CD14-positive monocyte (primary cell): ENCODE measurements around the gene PCDHB16. TPM values are rescaled to one million over a fixed set of nuclear protein-coding genes. Genes with fewer than 3 reads are reported as not detected.
A peak's percentile ranks its signal among the peaks of the same experiment; 100 is the strongest.

Experiments
- DNase-seq, 3 donors: peaks; one replicate each; pipeline ENCODE4 v3.0.0-alpha.2; 2011 to 2022
- H2AFZ ChIP-seq: 2 replicates; pipeline ENCODE4 v1.6.0; 2012; ENCODE audit warnings: mild to moderate bottlenecking, low read depth, low read length, inconsistent platforms; ENCODE audit not compliant: insufficient read depth, poor library complexity, severe bottlenecking
- H3K27ac ChIP-seq, 2 donors: 1 replicate in 1 of 2; 2 replicates in 1 of 2; pipeline ENCODE4 v1.5.1; 2012 to 2013; ENCODE audit warnings: low read length in 2 of 2, control low read depth in 1 of 2, inconsistent platforms in 1 of 2, low read depth in 1 of 2, mild to moderate bottlenecking in 1 of 2
- H3K27me3 ChIP-seq, 2 donors: one replicate each; pipeline versions ENCODE4 v1.6.0 to v1.6.1; 2011 to 2013; ENCODE audit warnings: low read length in 2 of 2; ENCODE audit not compliant: control insufficient read depth in 2 of 2, insufficient read depth in 2 of 2
- H3K36me3 ChIP-seq, 2 donors: replicated peaks in 1 of 2; 1 replicate in 1 of 2; 2 replicates in 1 of 2; pipeline versions ENCODE4 v1.5.1 to v1.6.1; 2012 to 2013; ENCODE audit warnings: low read length in 2 of 2, control low read depth in 1 of 2, inconsistent platforms in 1 of 2, mild to moderate bottlenecking in 1 of 2; ENCODE audit not compliant: insufficient read depth in 2 of 2, control insufficient read depth in 1 of 2
- H3K4me1 ChIP-seq, 2 donors: 1 replicate in 1 of 2; 2 replicates in 1 of 2; pipeline versions ENCODE4 v1.5.1 to v1.6.1; 2012 to 2013; ENCODE audit warnings: low read length in 2 of 2, control low read depth in 1 of 2, inconsistent platforms in 1 of 2, mild to moderate bottlenecking in 1 of 2, moderate library complexity in 1 of 2; ENCODE audit not compliant: insufficient read depth in 2 of 2, control insufficient read depth in 1 of 2
- H3K4me2 ChIP-seq: replicated peaks from 2 replicates; pipeline ENCODE3; 2012; ENCODE audit warnings: low read length, moderate library complexity, mild to moderate bottlenecking; ENCODE audit not compliant: poor library complexity, severe bottlenecking; ENCODE audit errors: extremely low read depth
- H3K4me3 ChIP-seq, 3 experiments: fragments of 200-600 bp in 1 of 3; sonication (generic) in 1 of 3; replicated peaks in 1 of 3; 1 replicate in 2 of 3; 2 replicates in 1 of 3; pipeline ENCODE4 v1.5.1; 2011 to 2013; ENCODE audit warnings: low read length in 3 of 3, mild to moderate bottlenecking in 3 of 3, control low read depth in 2 of 3, low read depth in 2 of 3, inconsistent platforms in 1 of 3, moderate library complexity in 1 of 3
- H3K79me2 ChIP-seq: 2 replicates; pipeline ENCODE4 v1.6.0; 2012; ENCODE audit warnings: mild to moderate bottlenecking, control low read depth, inconsistent platforms, low read length, moderate library complexity; ENCODE audit not compliant: insufficient read depth
- H3K9ac ChIP-seq: 2 replicates; pipeline ENCODE4 v1.6.0; 2017; ENCODE audit warnings: low read length, mild to moderate bottlenecking; ENCODE audit not compliant: insufficient read depth, poor library complexity, severe bottlenecking
- H3K9me3 ChIP-seq, 2 donors: replicated peaks in 1 of 2; 1 replicate in 1 of 2; 2 replicates in 1 of 2; pipeline versions ENCODE4 v1.5.1 to v1.6.1; 2012 to 2013; ENCODE audit warnings: low read length in 2 of 2, control low read depth in 1 of 2; ENCODE audit not compliant: control insufficient read depth in 1 of 2, insufficient read depth in 1 of 2
- H4K20me1 ChIP-seq: 2 replicates; pipeline ENCODE4 v1.6.0; 2012; ENCODE audit warnings: mild to moderate bottlenecking, low read length, control low read depth, moderate library complexity; ENCODE audit not compliant: insufficient read depth
- H3K27ac Mint-ChIP-seq, 7 donors: one replicate each; pipeline ENCODE4 v1.8.0; 2020; ENCODE audit warnings: mild to moderate bottlenecking in 7 of 7, mixed read lengths in 7 of 7, moderate library complexity in 6 of 7, inconsistent platforms in 2 of 7
- H3K27me3 Mint-ChIP-seq, 3 donors: one replicate each; pipeline ENCODE4 v1.8.0; 2021 to 2022; ENCODE audit warnings: low read depth in 3 of 3, mild to moderate bottlenecking in 3 of 3, mixed read lengths in 3 of 3, moderate library complexity in 3 of 3, inconsistent platforms in 1 of 3
- H3K36me3 Mint-ChIP-seq, 2 donors: one replicate each; pipeline ENCODE4 v1.8.0; 2020; ENCODE audit warnings: mixed read lengths in 2 of 2, inconsistent platforms in 1 of 2, mild to moderate bottlenecking in 1 of 2
- H3K4me1 Mint-ChIP-seq: one replicate; pipeline ENCODE4 v1.8.0; 2020; ENCODE audit warnings: mild to moderate bottlenecking, mixed read lengths
- H3K4me3 Mint-ChIP-seq, 2 donors: one replicate each; pipeline ENCODE4 v1.8.0; 2020; ENCODE audit warnings: mild to moderate bottlenecking in 2 of 2, mixed read lengths in 2 of 2, moderate library complexity in 1 of 2
- H3K9me3 Mint-ChIP-seq, 7 donors: one replicate each; pipeline ENCODE4 v1.8.0; 2020 to 2022; ENCODE audit warnings: mixed read lengths in 7 of 7, mild to moderate bottlenecking in 6 of 7, moderate library complexity in 6 of 7, inconsistent platforms in 2 of 7
- WGBS: methylation state at CpG from one replicate; pipeline ENCODE4 v1.1.5; 2013; ENCODE audit warnings: missing lambda C conversion rate; ENCODE audit not compliant: insufficient coverage; 5-methylcytosine and 5-hydroxymethylcytosine counted together
- intact Hi-C, 2 donors: fragments of 100-400 bp; cut with micrococcal nuclease; formaldehyde crosslinking; loops; one replicate each; pipeline versions ENCODE4 v1.15.0 to v1.15.1; 2023
- polyA minus RNA-seq: library from RNA; depleted of rRNA, polyadenylated mRNA; stranded (reverse); fragments of >200 nt; gene quantifications from 2 replicates; pipeline ENCODE4 v1.2.3, GENCODE V29; 2012
- polyA plus RNA-seq, 3 donors: library from polyadenylated mRNA; depleted of rRNA in 1 of 3; unstranded in 2 of 3; stranded (reverse) in 1 of 3; fragments of 300-500 nt in 2 of 3; fragments of >200 nt in 1 of 3; fragmentation: Illumina TruSeq in 2 of 3; gene quantifications; 1 replicate in 2 of 3; 2 replicates in 1 of 3; pipeline ENCODE4 v1.2.3, GENCODE V29; 2012 to 2021
- total RNA-seq, 12 experiments: library from RNA in 1 of 12; stranded (reverse) in 1 of 12; fragments of 120-200 nt in 1 of 12; gene quantifications; one replicate each; pipeline ENCODE4 v1.2.4 and lab custom pipeline; 2013 to 2026; ENCODE audit warnings: mixed read lengths in 6 of 12, inconsistent platforms in 1 of 12
- TF ChIP-seq, protein P1 (sequence below): fragments of 200-600 bp; IDR thresholded peaks from one replicate; pipeline ENCODE4 v1.8.0; 2022; ENCODE audit warnings: antibody characterized with exemption, mild to moderate bottlenecking

PCDHB16 gene
- not detected for total RNA-seq (2013)
- polyA plus RNA-seq: not detected
- not detected in 2 replicates for polyA minus RNA-seq
- 0 to 0.60 (median 0) reads per million in 11 experiments for total RNA-seq (lab: John Stamatoyannopoulos, UW)

DNA sequence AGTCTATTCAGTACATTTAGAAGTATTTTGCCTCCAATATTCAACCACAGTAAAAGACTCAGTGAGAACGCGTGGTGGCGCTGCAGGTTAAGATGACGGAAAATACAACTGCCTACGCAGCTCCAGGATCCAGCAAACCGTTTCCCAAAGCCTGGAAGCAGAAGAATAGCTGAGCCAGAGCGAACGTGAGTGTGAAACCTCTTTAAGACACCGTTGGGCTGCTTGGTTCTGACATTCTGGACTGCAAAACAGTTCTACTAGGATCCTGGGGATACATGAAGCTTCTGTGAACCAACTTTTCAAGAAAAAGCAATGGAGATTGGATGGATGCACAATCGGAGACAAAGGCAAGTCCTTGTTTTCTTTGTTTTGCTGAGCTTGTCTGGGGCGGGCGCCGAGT, at the start of gene PCDHB16:
Gene PCDHB16 (plus strand): TSS at position 140 of the 400 bp plus-strand sequence. CDS start 173 bp downstream, at position 313.
- Mint-ChIP-seq H3K4me3 (no peak within 1 kb of the TSS), H3K9me3 (peaks cover 12 to 45% (median 37%) of the 10 kb centered on the region in 7 donors), H3K4me1 (no peaks in the 10 kb centered on the region), H3K27me3 (peaks cover 4 to 30% (median 14%) of the 10 kb centered on the region in 3 donors), H3K27ac (no peak within 1 kb of the TSS), H3K36me3 (no peaks in the 10 kb centered on the region)
- no peak within 1 kb of the TSS for H3K4me2 ChIP-seq
- intact Hi-C loops: no loop called here
- peaks cover 6 to 22% of the 10 kb centered on the region in 2 donors for H3K27me3 ChIP-seq
- no peaks in the 10 kb centered on the region for H3K4me1 ChIP-seq
- peaks cover 46 to 53% of the 10 kb centered on the region in 2 donors for H3K9me3 ChIP-seq
- H3K9ac ChIP-seq: no peak within 1 kb of the TSS
- no peaks in the 10 kb centered on the region for H3K36me3 ChIP-seq
- H3K27ac ChIP-seq: no peak within 1 kb of the TSS
- no peak within 1 kb of the TSS for H3K4me3 ChIP-seq
- H3K79me2 ChIP-seq: no peaks in the 10 kb centered on the region
- 17% methylated on average over 13 of the region's 13 CpGs for whole genome bisulfite sequencing
- TF ChIP-seq, protein P1, sequence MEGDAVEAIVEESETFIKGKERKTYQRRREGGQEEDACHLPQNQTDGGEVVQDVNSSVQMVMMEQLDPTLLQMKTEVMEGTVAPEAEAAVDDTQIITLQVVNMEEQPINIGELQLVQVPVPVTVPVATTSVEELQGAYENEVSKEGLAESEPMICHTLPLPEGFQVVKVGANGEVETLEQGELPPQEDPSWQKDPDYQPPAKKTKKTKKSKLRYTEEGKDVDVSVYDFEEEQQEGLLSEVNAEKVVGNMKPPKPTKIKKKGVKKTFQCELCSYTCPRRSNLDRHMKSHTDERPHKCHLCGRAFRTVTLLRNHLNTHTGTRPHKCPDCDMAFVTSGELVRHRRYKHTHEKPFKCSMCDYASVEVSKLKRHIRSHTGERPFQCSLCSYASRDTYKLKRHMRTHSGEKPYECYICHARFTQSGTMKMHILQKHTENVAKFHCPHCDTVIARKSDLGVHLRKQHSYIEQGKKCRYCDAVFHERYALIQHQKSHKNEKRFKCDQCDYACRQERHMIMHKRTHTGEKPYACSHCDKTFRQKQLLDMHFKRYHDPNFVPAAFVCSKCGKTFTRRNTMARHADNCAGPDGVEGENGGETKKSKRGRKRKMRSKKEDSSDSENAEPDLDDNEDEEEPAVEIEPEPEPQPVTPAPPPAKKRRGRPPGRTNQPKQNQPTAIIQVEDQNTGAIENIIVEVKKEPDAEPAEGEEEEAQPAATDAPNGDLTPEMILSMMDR: no peak
- no peak within 1 kb of the TSS for H2AFZ ChIP-seq
- H4K20me1 ChIP-seq: no peaks in the 10 kb centered on the region
- no peak for DNase-seq

DNA sequence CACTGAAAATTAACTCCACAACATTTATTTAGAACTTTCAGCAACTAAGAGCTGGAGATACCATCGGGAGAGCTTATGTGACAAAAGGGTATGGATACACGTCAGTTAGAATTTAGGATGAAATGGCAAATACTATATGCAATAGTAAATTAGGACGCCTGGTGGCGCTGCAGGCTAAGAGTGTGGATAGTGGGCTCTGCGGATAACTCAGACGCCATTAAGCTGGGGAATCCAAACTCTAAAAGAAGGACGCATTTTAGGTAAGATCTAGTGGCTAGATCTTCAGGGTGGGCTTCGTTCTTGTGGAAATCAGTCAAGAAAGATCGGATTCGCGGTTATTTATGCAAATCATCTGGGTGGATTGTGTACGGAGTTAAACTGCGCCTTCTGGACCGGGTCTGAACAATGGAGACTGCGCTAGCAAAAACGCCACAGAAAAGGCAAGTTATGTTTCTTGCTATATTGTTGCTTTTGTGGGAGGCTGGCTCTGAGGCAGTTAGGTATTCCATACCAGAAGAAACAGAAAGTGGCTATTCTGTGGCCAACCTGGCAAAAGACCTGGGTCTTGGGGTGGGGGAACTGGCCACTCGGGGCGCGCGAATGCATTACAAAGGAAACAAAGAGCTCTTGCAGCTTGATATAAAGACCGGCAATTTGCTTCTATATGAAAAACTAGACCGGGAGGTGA, 47.0 kb upstream of the PCDHB16 start, which contains the start of gene PCDHB5:
Gene PCDHB5 (plus strand): TSS at position 177 of the 688 bp plus-strand sequence. CDS start 229 bp downstream, at position 406.
- Histone ChIP-seq H3K9ac (no peak within 1 kb of the TSS), H3K4me1 (no peaks in the 10 kb centered on the region), H4K20me1 (no peaks in the 10 kb centered on the region), H3K27ac (no peak within 1 kb of the TSS), H3K4me3 (no peak within 1 kb of the TSS), H2AFZ (no peak within 1 kb of the TSS), H3K79me2 (no peaks in the 10 kb centered on the region), H3K36me3 (no peaks in the 10 kb centered on the region), H3K4me2 (no peak within 1 kb of the TSS), H3K27me3 (peaks cover 0 to 6% of the 10 kb centered on the region in 2 donors), H3K9me3 (peaks cover 27 to 28% of the 10 kb centered on the region in 2 donors)
- Mint-ChIP-seq H3K4me1 (no peaks in the 10 kb centered on the region), H3K27me3 (peaks cover 1 to 19% (median 3%) of the 10 kb centered on the region in 3 donors), H3K9me3 (peaks cover 27 to 45% (median 37%) of the 10 kb centered on the region in 7 donors), H3K27ac (no peak within 1 kb of the TSS), H3K4me3 (peak within 1 kb of the TSS in 1 of 2 donors; percentile 36), H3K36me3 (no peaks in the 10 kb centered on the region)
- 28% methylated on average over 21 of the region's 22 CpGs for WGBS
- no peak for DNase-seq
- intact Hi-C loops: no loop called here
- TF ChIP-seq, protein P1: no peak
